Parathyroid adenoma (tissue), 2 donors: ENCODE data around the gene DENND5B.
"Not testable (repeated sequence)": the region's sequence is repeated elsewhere in the genome, so short reads cannot be mapped to it uniquely, and the experiment has no call there.

Experiments
- H2AFZ ChIP-seq: fragments of 300-600 bp; sonication (generic); one replicate; pipeline ENCODE4 v1.7.0; 2017; ENCODE audit warnings: antibody characterized with exemption, mild to moderate bottlenecking
- H3K27ac ChIP-seq: fragments of 300-600 bp; sonication (generic); one replicate; pipeline ENCODE4 v1.7.0; 2017
- H3K27me3 ChIP-seq: fragments of 300-600 bp; sonication (generic); one replicate; pipeline ENCODE4 v1.7.0; 2017; ENCODE audit warnings: low read length; ENCODE audit not compliant: control insufficient read depth, insufficient read depth
- H3K36me3 ChIP-seq: fragments of 300-600 bp; sonication (generic); one replicate; pipeline ENCODE4 v1.7.0; 2017; ENCODE audit warnings: low read length; ENCODE audit not compliant: control insufficient read depth, insufficient read depth
- H3K4me1 ChIP-seq: fragments of 300-600 bp; sonication (generic); one replicate; pipeline ENCODE4 v1.7.0; 2017; ENCODE audit warnings: control low read depth
- H3K4me2 ChIP-seq: fragments of 300-600 bp; sonication (generic); one replicate; pipeline ENCODE4 v1.7.0; 2017; ENCODE audit warnings: low read length
- H3K4me3 ChIP-seq: fragments of 300-600 bp; sonication (generic); one replicate; pipeline ENCODE4 v1.7.0; 2017; ENCODE audit warnings: low read depth, low read length
- H3K79me2 ChIP-seq: fragments of 300-600 bp; sonication (generic); one replicate; pipeline ENCODE4 v1.7.0; 2017; ENCODE audit warnings: control low read depth
- H3K9ac ChIP-seq: fragments of 300-600 bp; sonication (generic); one replicate; pipeline ENCODE4 v1.7.0; 2017; ENCODE audit warnings: mild to moderate bottlenecking
- H3K9me3 ChIP-seq: fragments of 300-600 bp; sonication (generic); one replicate; pipeline ENCODE4 v1.7.0; 2017; ENCODE audit warnings: low read length; ENCODE audit not compliant: control insufficient read depth
- TF ChIP-seq, protein P1 (sequence below): fragments of 300-600 bp; sonication (generic); IDR thresholded peaks from one replicate; pipeline ENCODE4 v1.7.0; 2017; ENCODE audit warnings: antibody characterized with exemption, mild to moderate bottlenecking
- donor health status: primary hyperparathyroidism.

DENND5B gene

DNA sequence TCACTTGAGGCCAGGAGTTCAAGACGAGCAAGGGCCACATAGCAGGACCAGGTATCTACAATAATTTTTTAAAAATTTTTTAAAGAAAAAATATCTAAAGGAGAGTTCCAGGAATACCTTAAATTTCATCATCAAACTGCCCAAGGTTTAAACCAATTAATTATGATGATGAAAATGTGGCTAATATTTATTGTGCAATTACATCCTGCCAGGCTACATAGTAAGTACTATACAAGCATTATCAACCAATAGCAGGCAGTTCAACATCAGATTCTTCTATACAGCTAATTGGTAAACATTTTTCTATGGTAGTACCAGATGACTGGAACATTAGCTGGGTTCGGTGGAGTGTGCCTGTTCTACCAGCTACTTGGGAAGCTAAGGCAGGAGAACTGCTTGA is 24.4 kb downstream of the DENND5B start:
- TF ChIP-seq, protein P1, sequence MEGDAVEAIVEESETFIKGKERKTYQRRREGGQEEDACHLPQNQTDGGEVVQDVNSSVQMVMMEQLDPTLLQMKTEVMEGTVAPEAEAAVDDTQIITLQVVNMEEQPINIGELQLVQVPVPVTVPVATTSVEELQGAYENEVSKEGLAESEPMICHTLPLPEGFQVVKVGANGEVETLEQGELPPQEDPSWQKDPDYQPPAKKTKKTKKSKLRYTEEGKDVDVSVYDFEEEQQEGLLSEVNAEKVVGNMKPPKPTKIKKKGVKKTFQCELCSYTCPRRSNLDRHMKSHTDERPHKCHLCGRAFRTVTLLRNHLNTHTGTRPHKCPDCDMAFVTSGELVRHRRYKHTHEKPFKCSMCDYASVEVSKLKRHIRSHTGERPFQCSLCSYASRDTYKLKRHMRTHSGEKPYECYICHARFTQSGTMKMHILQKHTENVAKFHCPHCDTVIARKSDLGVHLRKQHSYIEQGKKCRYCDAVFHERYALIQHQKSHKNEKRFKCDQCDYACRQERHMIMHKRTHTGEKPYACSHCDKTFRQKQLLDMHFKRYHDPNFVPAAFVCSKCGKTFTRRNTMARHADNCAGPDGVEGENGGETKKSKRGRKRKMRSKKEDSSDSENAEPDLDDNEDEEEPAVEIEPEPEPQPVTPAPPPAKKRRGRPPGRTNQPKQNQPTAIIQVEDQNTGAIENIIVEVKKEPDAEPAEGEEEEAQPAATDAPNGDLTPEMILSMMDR = no peak
- Histone ChIP-seq H3K27ac (no peak overlapping the region), H3K4me1 (no peaks in the 10 kb centered on the region), H3K4me3 (no peak overlapping the region), H3K9ac (no peak overlapping the region), H2AFZ (no peak overlapping the region), H3K9me3 (no peaks in the 10 kb centered on the region), H3K36me3 (no peaks in the 10 kb centered on the region), H3K4me2 (no peak overlapping the region), H3K27me3 (no peaks in the 10 kb centered on the region), H3K79me2 (peaks cover 39% of the 10 kb centered on the region)

DNA sequence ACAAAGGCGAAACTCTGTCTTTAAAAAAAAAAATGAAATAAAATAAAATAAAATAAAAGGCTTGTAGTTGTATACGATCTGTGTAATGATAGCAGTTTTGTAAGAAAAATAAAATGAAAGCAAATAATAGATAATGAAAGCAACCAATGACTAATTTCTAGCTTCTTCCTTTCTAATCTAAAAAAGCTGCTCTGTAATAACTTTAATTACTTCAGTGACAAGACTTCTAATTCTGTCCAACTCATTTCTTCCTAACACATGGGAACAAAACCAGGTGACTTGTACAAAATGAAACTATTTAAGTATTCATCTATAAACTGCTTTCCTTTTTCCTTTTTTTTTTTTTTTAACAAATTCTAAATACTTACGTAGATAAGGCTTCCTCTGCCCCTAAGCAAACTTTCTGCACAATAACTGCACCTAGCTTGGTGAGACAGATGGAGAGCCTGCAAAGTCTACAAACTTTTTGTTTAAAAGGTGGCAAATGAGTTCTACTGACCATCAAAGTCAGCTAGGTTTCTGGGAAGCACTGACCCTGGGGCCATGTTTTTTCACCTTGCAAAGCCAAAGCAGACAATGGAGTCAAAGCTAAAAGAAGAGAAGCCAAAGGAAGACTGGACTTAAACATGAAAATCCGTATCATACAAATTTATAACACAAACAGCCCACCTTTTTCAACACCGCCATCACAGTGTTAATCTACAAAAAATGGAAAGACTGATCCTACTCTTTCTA is 28.2 kb downstream of the DENND5B start:
- no peaks in the 10 kb centered on the region for H3K36me3 ChIP-seq
- peaks cover 31% of the 10 kb centered on the region for H3K79me2 ChIP-seq
- H2AFZ ChIP-seq = no peak overlapping the region
- no peak overlapping the region for H3K27ac ChIP-seq
- TF ChIP-seq, protein P1 = no peak
- H3K9me3 ChIP-seq = no peaks in the 10 kb centered on the region
- no peak overlapping the region for H3K4me3 ChIP-seq
- no peak overlapping the region for H3K9ac ChIP-seq
- H3K4me1 ChIP-seq = no peaks in the 10 kb centered on the region
- no peak overlapping the region for H3K4me2 ChIP-seq
- H3K27me3 ChIP-seq = no peaks in the 10 kb centered on the region

- Histone ChIP-seq H3K9me3 (no peaks in the 10 kb centered on the region), H3K4me1 (no peaks in the 10 kb centered on the region), H3K4me3 (no peak overlapping the region)
Observed at GRCh38 chr12:31560516-31560915, 30.4 kb downstream of the DENND5B start.

GRCh38 chr12:31558521-31558920 is 32.4 kb downstream of the DENND5B start:
- TF ChIP-seq, protein P1 = no peak
- Histone ChIP-seq H3K36me3 (no peaks in the 10 kb centered on the region), H2AFZ (no peak overlapping the region)

More at GRCh38 chr12:31560516-31560915, 30.4 kb downstream of the DENND5B start:
- H3K9ac ChIP-seq = no peak overlapping the region
- H3K4me2 ChIP-seq = no peak overlapping the region
- no peak overlapping the region for H2AFZ ChIP-seq
- no peaks in the 10 kb centered on the region for H3K36me3 ChIP-seq
- peaks cover 28% of the 10 kb centered on the region for H3K79me2 ChIP-seq
- no peak overlapping the region for H3K27ac ChIP-seq
- TF ChIP-seq, protein P1 = no peak
- no peaks in the 10 kb centered on the region for H3K27me3 ChIP-seq

GRCh38 chr12:31557707-31558106 is 33.2 kb downstream of the DENND5B start:
- Histone ChIP-seq H3K27ac (no peak overlapping the region), H3K4me3 (no peak overlapping the region), H3K27me3 (no peaks in the 10 kb centered on the region), H2AFZ (no peak overlapping the region), H3K79me2 (peaks cover 26% of the 10 kb centered on the region), H3K9ac (no peak overlapping the region), H3K9me3 (no peaks in the 10 kb centered on the region), H3K36me3 (no peaks in the 10 kb centered on the region), H3K4me1 (no peaks in the 10 kb centered on the region), H3K4me2 (no peak overlapping the region)
- TF ChIP-seq, protein P1 = no peak

More at GRCh38 chr12:31558521-31558920, 32.4 kb downstream of the DENND5B start:
- no peaks in the 10 kb centered on the region for H3K9me3 ChIP-seq
- H3K4me2 ChIP-seq = no peak overlapping the region
- no peak overlapping the region for H3K27ac ChIP-seq
- no peak overlapping the region for H3K4me3 ChIP-seq
- no peak overlapping the region for H3K9ac ChIP-seq
- no peaks in the 10 kb centered on the region for H3K4me1 ChIP-seq
- peaks cover 26% of the 10 kb centered on the region for H3K79me2 ChIP-seq
- no peaks in the 10 kb centered on the region for H3K27me3 ChIP-seq

DNA sequence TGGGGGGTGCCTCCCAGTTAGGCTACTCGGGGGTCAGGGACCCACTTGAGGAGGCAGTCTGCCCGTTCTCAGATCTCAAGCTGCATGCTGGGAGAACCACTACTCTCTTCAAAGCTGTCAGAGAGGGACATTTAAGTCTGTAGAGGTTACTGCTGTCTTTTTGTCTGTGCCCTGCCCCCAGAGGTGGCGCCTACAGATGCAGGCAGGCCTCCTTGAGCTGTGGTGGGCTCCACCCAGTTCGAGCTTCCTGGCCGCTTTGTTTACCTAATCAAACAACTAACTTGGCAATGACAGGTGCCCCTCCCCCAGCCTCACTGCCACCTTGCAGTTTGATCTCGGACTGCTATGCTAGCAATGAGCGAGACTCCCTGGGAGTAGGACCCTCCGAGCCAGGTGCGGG is 35.5 kb downstream of the DENND5B start:
- H3K79me2 ChIP-seq = peaks cover 13% of the 10 kb centered on the region
- H2AFZ ChIP-seq, H3K36me3 ChIP-seq, H3K27me3 ChIP-seq, H3K4me2 ChIP-seq, H3K4me3 ChIP-seq, H3K9ac ChIP-seq, H3K27ac ChIP-seq, H3K9me3 ChIP-seq, H3K4me1 ChIP-seq: not testable (repeated sequence)

DNA sequence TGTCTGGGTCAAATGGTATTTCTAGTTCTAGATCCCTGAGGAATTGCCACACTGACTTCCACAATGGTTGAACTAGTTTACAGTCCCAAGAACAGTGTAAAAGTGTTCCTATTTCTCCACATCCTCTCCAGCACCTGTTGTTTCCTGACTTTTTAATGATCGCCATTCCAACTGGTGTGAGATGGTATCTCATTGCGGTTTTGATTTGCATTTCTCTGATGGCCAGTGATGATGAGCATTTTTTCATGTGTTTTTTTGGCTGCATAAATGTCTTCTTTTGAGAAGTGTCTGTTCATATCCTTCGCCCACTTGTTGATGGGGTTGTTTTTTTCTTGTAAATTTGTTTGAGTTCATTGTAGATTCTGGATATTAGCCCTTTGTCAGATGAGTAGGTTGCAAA is 40.3 kb downstream of the DENND5B start:
- not testable (repeated sequence) for H3K4me3 ChIP-seq, H3K9me3 ChIP-seq, H3K36me3 ChIP-seq, H3K27me3 ChIP-seq, H3K4me2 ChIP-seq, H3K27ac ChIP-seq, H3K79me2 ChIP-seq, H2AFZ ChIP-seq, H3K9ac ChIP-seq, H3K4me1 ChIP-seq
